Measurements from ENCODE around the gene GGA1. TPM values are rescaled to one million over a fixed set of nuclear protein-coding genes. Genes with fewer than 3 reads are reported as not detected.

Gene GGA1
- total RNA-seq, 4 donors from 2014 or later: 16.7 to 78.0 (median 35.3) TPM

- H3K36me3 ChIP-seq: no peaks in the 10 kb centered on the region
- peaks cover 3 to 16% of the 10 kb centered on the region in 2 donors for H3K4me1 ChIP-seq
- no peak for TF ChIP-seq POLR2A (IDR thresholded peaks at IDR 0.05)
- TF ChIP-seq, protein P1, sequence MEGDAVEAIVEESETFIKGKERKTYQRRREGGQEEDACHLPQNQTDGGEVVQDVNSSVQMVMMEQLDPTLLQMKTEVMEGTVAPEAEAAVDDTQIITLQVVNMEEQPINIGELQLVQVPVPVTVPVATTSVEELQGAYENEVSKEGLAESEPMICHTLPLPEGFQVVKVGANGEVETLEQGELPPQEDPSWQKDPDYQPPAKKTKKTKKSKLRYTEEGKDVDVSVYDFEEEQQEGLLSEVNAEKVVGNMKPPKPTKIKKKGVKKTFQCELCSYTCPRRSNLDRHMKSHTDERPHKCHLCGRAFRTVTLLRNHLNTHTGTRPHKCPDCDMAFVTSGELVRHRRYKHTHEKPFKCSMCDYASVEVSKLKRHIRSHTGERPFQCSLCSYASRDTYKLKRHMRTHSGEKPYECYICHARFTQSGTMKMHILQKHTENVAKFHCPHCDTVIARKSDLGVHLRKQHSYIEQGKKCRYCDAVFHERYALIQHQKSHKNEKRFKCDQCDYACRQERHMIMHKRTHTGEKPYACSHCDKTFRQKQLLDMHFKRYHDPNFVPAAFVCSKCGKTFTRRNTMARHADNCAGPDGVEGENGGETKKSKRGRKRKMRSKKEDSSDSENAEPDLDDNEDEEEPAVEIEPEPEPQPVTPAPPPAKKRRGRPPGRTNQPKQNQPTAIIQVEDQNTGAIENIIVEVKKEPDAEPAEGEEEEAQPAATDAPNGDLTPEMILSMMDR (IDR thresholded peaks at IDR 0.05): no peak
- intact Hi-C loops (cut with DNase I; ENCODE audit: low total_unique reads): loop anchor here (5.0 kb wide), 1 partner anchor 39 kb away; no protein-coding TSS in a partner anchor
- DNase-seq: no peak
- H3K27ac ChIP-seq: peak overlapping the region; percentile 6 to 43
- no peaks in the 10 kb centered on the region for H3K9me3 ChIP-seq
- H3K27me3 ChIP-seq: no peaks in the 10 kb centered on the region
- no peak overlapping the region for H3K4me3 ChIP-seq
Measured at GRCh38 chr22:37681001-37681424, 72.4 kb downstream of the GGA1 start.

DNA sequence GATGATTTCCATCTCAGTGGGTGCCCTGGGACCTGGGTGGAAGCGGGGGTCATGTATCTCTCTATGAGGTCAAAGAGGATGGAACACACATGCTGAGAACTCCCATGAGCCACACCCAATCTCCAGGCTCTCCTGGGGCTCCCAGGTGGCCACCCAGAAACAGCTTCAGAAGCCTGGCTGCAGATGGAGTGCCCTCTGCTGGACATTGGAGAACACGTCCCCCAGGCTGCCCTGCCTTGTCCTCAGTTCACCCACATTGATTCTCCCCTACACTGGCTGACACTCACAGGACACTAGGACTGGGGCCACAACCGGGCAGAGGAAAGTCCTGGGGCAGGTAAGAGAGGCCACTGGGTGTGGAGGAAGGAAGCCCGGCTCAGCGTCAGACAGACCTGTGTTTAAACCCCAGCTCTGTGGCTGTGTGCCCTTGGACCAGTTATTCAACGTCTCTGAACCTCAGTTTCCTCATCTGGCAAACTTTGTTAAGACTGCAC, 73.0 kb downstream of the GGA1 start:
- peak; percentile 76 to 77 for DNase-seq
- H3K9me3 ChIP-seq: no peaks in the 10 kb centered on the region
- TF ChIP-seq, protein P1 (IDR thresholded peaks at IDR 0.05): peak; percentile 85 to 89 (median 88)
- no peak for TF ChIP-seq POLR2A (IDR thresholded peaks at IDR 0.05)
- peaks cover 3 to 16% of the 10 kb centered on the region in 2 donors for H3K4me1 ChIP-seq
- H3K27me3 ChIP-seq: no peaks in the 10 kb centered on the region
- intact Hi-C loops (cut with DNase I; ENCODE audit: low total_unique reads): loop anchor here (5.0 kb wide), 1 partner anchor 39 kb away; no protein-coding TSS in a partner anchor
- no peak overlapping the region for H3K4me3 ChIP-seq
- H3K27ac ChIP-seq: peak overlapping the region; percentile 6 to 43
- no peaks in the 10 kb centered on the region for H3K36me3 ChIP-seq

Small RNAs within 50 kb of the gene (small RNA-seq; reads per million reads assigned to genes)
- gene RF00017: not detected
- gene RN7SL385P: not detected

Other genes starting within 250 kb of the GGA1 start
- gene ELFN2, start 181.4 kb upstream of the GGA1 start, total RNA-seq: under 1 TPM in 2 of 4 donors, not detected in 2; 0.30 to 0.76 TPM
- 10 to 100 TPM in 3 of 4 donors, 1 to 10 TPM in 1; 7.6 to 71.2 (median 28.7) TPM for gene MFNG, start 122.5 kb upstream of the GGA1 start, total RNA-seq
- 10 to 100 TPM in 2 of 4 donors, 1 to 10 TPM in 2; 4.6 to 23.4 (median 10.2) TPM for gene CARD10, start 89.4 kb upstream of the GGA1 start, total RNA-seq
- gene CDC42EP1, start 48.4 kb upstream of the GGA1 start, total RNA-seq: 100 to 1,000 TPM in 1 of 4 donors, 10 to 100 TPM in 3; 10.6 to 101 (median 16.5) TPM
- gene LGALS2, start 28.7 kb upstream of the GGA1 start, total RNA-seq: not detected
- gene SH3BP1, start 30.8 kb downstream of the GGA1 start, total RNA-seq: 10 to 100 TPM in 3 of 4 donors, 1 to 10 TPM in 1; 7.4 to 26.2 (median 14.2) TPM
- 10 to 100 TPM in 1 of 4 donors, 1 to 10 TPM in 2, under 1 TPM in 1; 0.88 to 10.7 (median 3.7) TPM for gene PDXP, start 49.9 kb downstream of the GGA1 start, total RNA-seq
- 1,000 to 10,000 TPM; 1,421 to 3,100 (median 2,146) TPM for gene LGALS1, start 66.8 kb downstream of the GGA1 start, total RNA-seq
- gene NOL12, start 77.5 kb downstream of the GGA1 start, total RNA-seq: 10 to 100 TPM; 11.8 to 74.3 (median 20.9) TPM
- gene TRIOBP, start 88.2 kb downstream of the GGA1 start, total RNA-seq: 100 to 1,000 TPM in 3 of 4 donors, 10 to 100 TPM in 1; 56.2 to 177 (median 127) TPM
- 10 to 100 TPM in 3 of 4 donors, 1 to 10 TPM in 1; 3.8 to 53.8 (median 14.9) TPM for gene GCAT, start 199.1 kb downstream of the GGA1 start, total RNA-seq
- not detected for gene GALR3, start 214.5 kb downstream of the GGA1 start, total RNA-seq
- gene ANKRD54, start 235.5 kb downstream of the GGA1 start, total RNA-seq: 10 to 100 TPM in 3 of 4 donors, 1 to 10 TPM in 1; 8.5 to 37.7 (median 20.5) TPM
- gene EIF3L, start 240.6 kb downstream of the GGA1 start, total RNA-seq: 100 to 1,000 TPM; 290 to 559 (median 413) TPM